Renal pelvis (tissue), 4 donors: Measurements from ENCODE around the gene GRAMD2B. TPM values are rescaled to one million over a fixed set of nuclear protein-coding genes. Genes with fewer than 3 reads are reported as not detected.
"Not testable (repeated sequence)": the region's sequence is repeated elsewhere in the genome, so short reads cannot be mapped to it uniquely, and the experiment has no call there.

ENCODE experiments used
- DNase-seq: peaks from one replicate; pipeline ENCODE4 v3.0.0-alpha.2; 2013
- polyA plus RNA-seq, 3 donors: library from polyadenylated mRNA; unstranded; fragments of 120-200 nt; gene quantifications; one replicate each; pipeline ENCODE4 v1.2.1, GENCODE V29; 2013; ENCODE audit not compliant: insufficient read length in 3 of 3

GRAMD2B gene
- polyA plus RNA-seq, 3 donors: 21.1 to 25.8 (median 25.7) TPM

GRCh38 chr5:126508251-126508961 is 85.2 kb downstream of the GRAMD2B start:
- DNase-seq: no peak

GRCh38 chr5:126508962-126509279 is 85.7 kb downstream of the GRAMD2B start:
- DNase-seq: no peak

- no peak for DNase-seq
Observed at GRCh38 chr5:126509339-126509738, 86.1 kb downstream of the GRAMD2B start.

GRCh38 chr5:126511961-126512360 is 88.8 kb downstream of the GRAMD2B start:
- no peak for DNase-seq

GRCh38 chr5:126512451-126512850 is 89.2 kb downstream of the GRAMD2B start:
- no peak for DNase-seq

- DNase-seq: no peak
Observed at GRCh38 chr5:126513302-126513701, 90.1 kb downstream of the GRAMD2B start.

- no peak for DNase-seq
Observed at GRCh38 chr5:126513703-126514102, 90.5 kb downstream of the GRAMD2B start.

GRCh38 chr5:126514131-126514557 is 90.9 kb downstream of the GRAMD2B start:
- no peak for DNase-seq

- no peak for DNase-seq
Observed at GRCh38 chr5:126514558-126515141, 91.4 kb downstream of the GRAMD2B start.

GRCh38 chr5:126515337-126515736 is 92.1 kb downstream of the GRAMD2B start:
- no peak for DNase-seq

- no peak for DNase-seq
Observed at GRCh38 chr5:126516133-126516532, 92.9 kb downstream of the GRAMD2B start.

GRCh38 chr5:126516852-126517251 is 93.6 kb downstream of the GRAMD2B start:
- DNase-seq: no peak

GRCh38 chr5:126519223-126519622 is 96.0 kb downstream of the GRAMD2B start:
- not testable (repeated sequence) for DNase-seq

- DNase-seq: no peak
Observed at GRCh38 chr5:126519637-126520592, 96.7 kb downstream of the GRAMD2B start.

GRCh38 chr5:126520593-126520953 is 97.4 kb downstream of the GRAMD2B start:
- DNase-seq: no peak

GRCh38 chr5:126521130-126521529 is 97.9 kb downstream of the GRAMD2B start:
- DNase-seq: no peak

GRCh38 chr5:126523818-126524510 is 100.8 kb downstream of the GRAMD2B start:
- no peak for DNase-seq

GRCh38 chr5:126525630-126526245 is 102.5 kb downstream of the GRAMD2B start:
- DNase-seq: no peak

GRCh38 chr5:126526493-126526892 is 103.3 kb downstream of the GRAMD2B start:
- DNase-seq: no peak

GRCh38 chr5:126527158-126527557 is 103.9 kb downstream of the GRAMD2B start:
- no peak for DNase-seq

- no peak for DNase-seq
Observed at GRCh38 chr5:126527892-126528291, 104.7 kb downstream of the GRAMD2B start.
